IMR-90 (cell line): ENCODE measurements around the gene GRIK1. TPM values are rescaled to one million over a fixed set of nuclear protein-coding genes. Genes with fewer than 3 reads are reported as not detected.

Experiments used
- ATAC-seq: fragments of 200-7000 bp; cut with Tn5 transposase; 2 replicates; pipeline ENCODE4 v1.9.1; 2020; ENCODE audit warnings: low read depth, mild to moderate bottlenecking, moderate library complexity
- BruUV-seq: library from RNA; stranded (reverse); fragments of 400-500 nt; replicated peaks from 2 replicates; lab custom pipeline; 2021; lab: Mats Ljungman, UMichigan
- CTCF ChIA-PET: fragments of 300-600 bp; formaldehyde crosslinking; extraction: SDS; loops from one replicate; lab custom pipeline; 2021; ENCODE audit warnings: antibody characterized with exemption; lab: Yijun Ruan, JAX
- POLR2A ChIA-PET: fragments of 300-600 bp; sonication (Branson Sonifier 250); formaldehyde crosslinking; loops from one replicate; lab custom pipeline; 2022; ENCODE audit warnings: antibody characterized with exemption; ENCODE audit not compliant: unreplicated experiment; lab: Charles Lee
- DNase-seq: peaks from one replicate; pipeline ENCODE4 v3.0.0; 2013
- H2AFZ ChIP-seq: replicated peaks from 2 replicates; pipeline ENCODE3; 2013; ENCODE audit warnings: low read length, mild to moderate bottlenecking; ENCODE audit not compliant: poor library complexity
- H2AK5ac ChIP-seq: 2 replicates; pipeline ENCODE4 v1.6.1; 2013; ENCODE audit warnings: low read depth, low read length, inconsistent platforms
- H2AK9ac ChIP-seq: replicated peaks from 2 replicates; pipeline ENCODE3; 2013; ENCODE audit warnings: mild to moderate bottlenecking, low read depth, low read length, moderate library complexity; ENCODE audit not compliant: poor library complexity
- H2BK120ac ChIP-seq: 2 replicates; pipeline ENCODE4 v1.6.1; 2013; ENCODE audit warnings: low read depth, low read length, inconsistent platforms
- H2BK15ac ChIP-seq: 3 replicates; pipeline ENCODE4 v1.6.1; 2013; ENCODE audit warnings: low read depth, low read length, inconsistent platforms
- H2BK20ac ChIP-seq: 2 replicates; pipeline ENCODE4 v1.6.1; 2013; ENCODE audit warnings: low read depth, mild to moderate bottlenecking, inconsistent platforms, low read length, moderate library complexity
- H2BK5ac ChIP-seq: 2 replicates; pipeline ENCODE4 v1.6.1; 2013; ENCODE audit warnings: mild to moderate bottlenecking, low read depth, low read length, inconsistent platforms; ENCODE audit not compliant: poor library complexity, severe bottlenecking
- H3K14ac ChIP-seq: replicated peaks from 2 replicates; pipeline ENCODE4 v1.6.1; 2013; ENCODE audit warnings: low read depth, low read length, inconsistent platforms
- H3K18ac ChIP-seq: 2 replicates; pipeline ENCODE4 v1.6.1; 2013; ENCODE audit warnings: low read depth, low read length, control low read depth
- H3K23ac ChIP-seq: 2 replicates; pipeline ENCODE4 v1.6.1; 2013; ENCODE audit warnings: low read depth, low read length, inconsistent platforms
- H3K27ac ChIP-seq: 2 replicates; pipeline ENCODE4 v1.5.1; 2013; ENCODE audit warnings: mild to moderate bottlenecking, control low read depth, low read length; ENCODE audit not compliant: insufficient read depth
- H3K27me3 ChIP-seq: 2 replicates; pipeline ENCODE4 v1.6.1; 2013; ENCODE audit warnings: low read length; ENCODE audit not compliant: control insufficient read depth, insufficient read depth
- H3K36me3 ChIP-seq: 2 replicates; pipeline ENCODE4 v1.6.1; 2013; ENCODE audit warnings: low read length, mixed read lengths; ENCODE audit not compliant: control insufficient read depth, insufficient read depth
- H3K4ac ChIP-seq: 2 replicates; pipeline ENCODE4 v1.6.1; 2013; ENCODE audit warnings: low read depth, low read length, inconsistent platforms
- H3K4me1 ChIP-seq: 2 replicates; pipeline ENCODE4 v1.6.1; 2013; ENCODE audit warnings: low read length, mixed read lengths; ENCODE audit not compliant: control insufficient read depth, insufficient read depth
- H3K4me2 ChIP-seq: 2 replicates; pipeline ENCODE4 v1.6.1; 2013; ENCODE audit warnings: low read depth, mild to moderate bottlenecking, control low read depth, low read length, moderate library complexity
- H3K4me3 ChIP-seq: 2 replicates; pipeline ENCODE4 v1.5.1; 2013; ENCODE audit warnings: low read depth, mild to moderate bottlenecking, control low read depth, low read length, moderate library complexity; ENCODE audit not compliant: insufficient read depth
- H3K56ac ChIP-seq: 2 replicates; pipeline ENCODE4 v1.6.1; 2013; ENCODE audit warnings: low read length, inconsistent platforms; ENCODE audit not compliant: insufficient read depth; ENCODE audit errors: extremely low read depth
- H3K79me1 ChIP-seq, 2 experiments: 2 replicates each; pipeline ENCODE4 v1.6.1; 2013; ENCODE audit warnings: low read length in 2 of 2, inconsistent platforms in 1 of 2, low read depth in 1 of 2
- H3K9ac ChIP-seq: 2 replicates; pipeline ENCODE4 v1.6.1; 2013; ENCODE audit warnings: low read depth, low read length, control low read depth
- H3K9me1 ChIP-seq: 2 replicates; pipeline ENCODE4 v1.6.1; 2013; ENCODE audit warnings: low read length, inconsistent platforms; ENCODE audit not compliant: insufficient read depth
- H3K9me3 ChIP-seq: 2 replicates; pipeline ENCODE4 v1.6.1; 2013; ENCODE audit warnings: low read length; ENCODE audit not compliant: control insufficient read depth, insufficient read depth
- H4K20me1 ChIP-seq: 2 replicates; pipeline ENCODE4 v1.6.1; 2013; ENCODE audit warnings: low read length, inconsistent platforms; ENCODE audit not compliant: insufficient read depth
- H4K5ac ChIP-seq: 2 replicates; pipeline ENCODE4 v1.6.1; 2013; ENCODE audit warnings: mild to moderate bottlenecking, low read depth, low read length, control low read depth
- H4K8ac ChIP-seq, 2 experiments: 2 replicates each; pipeline ENCODE4 v1.6.1; 2013; ENCODE audit warnings: low read depth in 2 of 2, low read length in 2 of 2, control low read depth in 1 of 2, inconsistent platforms in 1 of 2
- H4K91ac ChIP-seq: 2 replicates; pipeline ENCODE4 v1.6.1; 2013; ENCODE audit warnings: low read depth, low read length, inconsistent platforms; ENCODE audit not compliant: insufficient read depth
- BHLHE40 ChIP-seq: fragments of 150-350 bp; IDR thresholded peaks from 2 replicates; pipeline ENCODE4 v1.6.1; 2016; ENCODE audit warnings: mild to moderate bottlenecking, low read depth, low read length
- CEBPB ChIP-seq: IDR thresholded peaks from 2 replicates; pipeline ENCODE4 v1.6.1; 2012; ENCODE audit warnings: low read depth, low read length, improper control_type of control experiment
- CHD1 ChIP-seq: IDR thresholded peaks from 2 replicates; pipeline ENCODE4 v1.6.1; 2012; ENCODE audit warnings: low read depth, low read length, improper control_type of control experiment
- CTCF ChIP-seq: conservative IDR thresholded peaks from 2 replicates; pipeline ENCODE4 v1.5.1; 2012; ENCODE audit warnings: mild to moderate bottlenecking, low read depth, low read length, improper control_type of control experiment
- ELK1 ChIP-seq: fragments of 150-350 bp; IDR thresholded peaks from 2 replicates; pipeline ENCODE4 v1.6.1; 2016; ENCODE audit warnings: low read depth, mild to moderate bottlenecking, low read length, moderate library complexity, borderline replicate concordance
- FOS ChIP-seq: fragments of 150-350 bp; IDR thresholded peaks from 2 replicates; pipeline ENCODE4 v1.6.1; 2016; ENCODE audit warnings: low read depth, low read length
- MAFK ChIP-seq: IDR thresholded peaks from 2 replicates; pipeline ENCODE4 v1.6.1; 2012; ENCODE audit warnings: low read depth, low read length, improper control_type of control experiment
- MAZ ChIP-seq: IDR thresholded peaks from 2 replicates; pipeline ENCODE4 v1.6.1; 2012; ENCODE audit warnings: low read depth, mild to moderate bottlenecking, low read length, improper control_type of control experiment, moderate library complexity, borderline replicate concordance
- MXI1 ChIP-seq: IDR thresholded peaks from 2 replicates; pipeline ENCODE4 v1.6.1; 2012; ENCODE audit warnings: low read depth, mild to moderate bottlenecking, low read length, moderate library complexity, borderline replicate concordance
- NFE2L2 ChIP-seq: fragments of 150-350 bp; IDR thresholded peaks from 2 replicates; pipeline ENCODE4 v1.6.1; 2016; ENCODE audit warnings: low read depth, mild to moderate bottlenecking, low read length
- POLR2A ChIP-seq: IDR thresholded peaks from 2 replicates; pipeline ENCODE4 v1.6.1; 2012; ENCODE audit warnings: mild to moderate bottlenecking, low read depth, low read length
- RAD21 ChIP-seq: IDR thresholded peaks from 2 replicates; pipeline ENCODE4 v1.6.1; 2012; ENCODE audit warnings: low read length, improper control_type of control experiment
- RCOR1 ChIP-seq: IDR thresholded peaks from 2 replicates; pipeline ENCODE4 v1.6.1; 2012; ENCODE audit warnings: mild to moderate bottlenecking, low read length, improper control_type of control experiment; ENCODE audit not compliant: insufficient replicate concordance
- RFX5 ChIP-seq: IDR thresholded peaks from 2 replicates; pipeline ENCODE4 v1.8.0; 2012; ENCODE audit warnings: low read depth, mild to moderate bottlenecking, low read length, moderate library complexity
- SMC3 ChIP-seq: fragments of 150-350 bp; IDR thresholded peaks from 2 replicates; pipeline ENCODE4 v1.6.1; 2016; ENCODE audit warnings: low read depth, mild to moderate bottlenecking, antibody characterized with exemption, low read length, moderate library complexity
- USF2 ChIP-seq: fragments of 150-350 bp; IDR thresholded peaks from 2 replicates; pipeline ENCODE4 v1.6.1; 2017; ENCODE audit warnings: mild to moderate bottlenecking, antibody characterized with exemption, low read length, low read depth
- WGBS, 2 experiments: methylation state at CpG; one replicate each; pipeline versions ENCODE4 v1.1.5 to v1.1.7; 2013; ENCODE audit warnings: missing lambda C conversion rate in 2 of 2; ENCODE audit not compliant: insufficient read length in 1 of 2; ENCODE audit errors: extremely low coverage in 2 of 2; 5-methylcytosine and 5-hydroxymethylcytosine counted together
- dilution Hi-C: fragments of 300-500 bp; cut with HindIII; formaldehyde crosslinking; loops from one replicate; pipeline ENCODE4 v1.14.3; 2018; ENCODE audit warnings: low sequenced_read_pairs; ENCODE audit not compliant: unreplicated experiment
- in situ Hi-C: fragments of 300-500 bp; cut with MboI; formaldehyde crosslinking; loops from 3 replicates; pipeline ENCODE4 v1.14.3; 2019; ENCODE audit warnings: low sequenced_read_pairs, inconsistent platforms, mixed read lengths
- intact Hi-C: fragments of 100-400 bp; cut with micrococcal nuclease; formaldehyde crosslinking; loops from 2 replicates; pipeline ENCODE4 v1.10.0; 2022
- polyA plus RNA-seq, 3 experiments: library from polyadenylated mRNA; depleted of rRNA; stranded (reverse); fragments of >200 nt; gene quantifications; 2 replicates each; pipeline ENCODE4 v1.2.3, GENCODE V29; 2012; ENCODE audit warnings: low replicate concordance in 1 of 3
- total RNA-seq: library from RNA; depleted of rRNA; stranded (reverse); fragments of >200 nt; gene quantifications from 2 replicates; pipeline ENCODE4 v1.2.3, GENCODE V29; 2012

GRIK1 gene
- total and polyA plus RNA-seq, 2 of the 4 experiments (the other 2 are of a cell fraction), result not detected

GRCh38 chr21:29637553-29637952, 302.2 kb downstream of the GRIK1 start:
- Histone ChIP-seq H3K14ac (no peak overlapping the region), H3K18ac (no peak overlapping the region), H2BK15ac (no peak overlapping the region), H3K36me3 (no peaks in the 10 kb centered on the region), H3K56ac (no peak overlapping the region), H3K27me3 (no peaks in the 10 kb centered on the region), H2AFZ (no peak overlapping the region), H3K27ac (no peak overlapping the region), H3K9me3 (no peaks in the 10 kb centered on the region), H2BK5ac (no peak overlapping the region), H3K4me3 (no peak overlapping the region), H3K9ac (no peak overlapping the region), H3K4ac (no peak overlapping the region), H3K4me2 (no peak overlapping the region), H4K5ac (no peak overlapping the region), H4K20me1 (no peaks in the 10 kb centered on the region), H4K8ac (no peak overlapping the region), H3K4me1 (no peaks in the 10 kb centered on the region), H3K23ac (no peak overlapping the region), H2AK5ac (no peak overlapping the region), H2BK120ac (no peak overlapping the region), H4K91ac (no peak overlapping the region), H2AK9ac (no peak overlapping the region), H3K79me1 (no peaks in the 10 kb centered on the region), H2BK20ac (no peak overlapping the region), H3K9me1 (no peaks in the 10 kb centered on the region)
- no TSS peak for BruUV-seq
- in situ Hi-C loops (no loop called here), intact Hi-C loops (no loop called here), dilution Hi-C loops (no loop called here)
- POLR2A ChIA-PET, result no interaction called here
- DNase-seq (no peak), ATAC-seq (no peak)
- TF ChIP-seq CTCF (no peak), POLR2A (no peak), RFX5 (no peak), FOS (no peak), MXI1 (no peak), MAFK (no peak), CHD1 (no peak), MAZ (no peak), ELK1 (no peak), USF2 (no peak), SMC3 (no peak), RCOR1 (no peak), RAD21 (no peak), BHLHE40 (no peak), NFE2L2 (no peak), CEBPB (no peak)
- CTCF ChIA-PET, result no interaction called here
- WGBS, 2 experiments, result no CpG with 5 or more reads among the region's 4 CpGs
